Prostate gland (tissue), 2 donors: ENCODE measurements around the gene MPZL2. TPM values are rescaled to one million over a fixed set of nuclear protein-coding genes. Genes with fewer than 3 reads are reported as not detected.
A peak's percentile ranks its signal among the peaks of the same experiment; 100 is the strongest.

Source experiments
- DNase-seq: peaks from one replicate; pipeline ENCODE4 v3.0.0-alpha.2; 2019; ENCODE audit warnings: low spot score
- H3K27ac ChIP-seq, 2 donors: fragments of 200-600 bp; sonication (generic); 2 replicates each; pipeline ENCODE4 v1.5.1; 2017 to 2019
- H3K27me3 ChIP-seq: fragments of 200-600 bp; sonication (generic); replicated peaks from 2 replicates; pipeline ENCODE4 v1.5.1; 2019; ENCODE audit not compliant: insufficient read depth
- H3K36me3 ChIP-seq, 2 donors: fragments of 200-600 bp; sonication (generic); 1 replicate in 1 of 2; 2 replicates in 1 of 2; pipeline versions ENCODE4 v1.5.1 to v1.8.1; 2017 to 2019
- H3K4me1 ChIP-seq: fragments of 200-600 bp; sonication (generic); replicated peaks from 2 replicates; pipeline ENCODE4 v1.5.1; 2019
- H3K4me3 ChIP-seq, 2 donors: fragments of 200-600 bp; sonication (generic); 2 replicates each; pipeline ENCODE4 v1.5.1; 2017 to 2019
- H3K9me3 ChIP-seq: fragments of 200-600 bp; sonication (generic); 2 replicates; pipeline ENCODE4 v1.5.1; 2017
- CTCF ChIP-seq, 4 experiments: fragments of 200-600 bp in 2 of 4; fragments of 450-650 bp in 2 of 4; sonication (generic) in 2 of 4; IDR thresholded peaks; 1 replicate in 3 of 4; 2 replicates in 1 of 4; pipeline ENCODE4 v1.5.1; 2016 to 2019; ENCODE audit warnings: antibody characterized with exemption in 4 of 4, mild to moderate bottlenecking in 2 of 4, moderate library complexity in 2 of 4
- POLR2A ChIP-seq: fragments of 450-650 bp; IDR thresholded peaks from one replicate; pipeline ENCODE4 v1.6.1; 2016; ENCODE audit warnings: antibody characterized with exemption, mild to moderate bottlenecking
- POLR2AphosphoS5 ChIP-seq: sonication (generic); formaldehyde crosslinking; IDR thresholded peaks from one replicate; pipeline ENCODE4 v1.6.1; 2017; ENCODE audit warnings: antibody characterized with exemption
- WGBS: methylation state at CpG from one replicate; pipeline ENCODE4 v1.1.5; 2018; 5-methylcytosine and 5-hydroxymethylcytosine counted together
- intact Hi-C: fragments of 100-400 bp; cut with DNase I; formaldehyde crosslinking; loops from one replicate; pipeline ENCODE4 v1.14.2; 2022
- total RNA-seq, 2 donors: library from RNA; depleted of rRNA; stranded (reverse); fragments of >200 nt; gene quantifications; one replicate each; pipeline ENCODE4 v1.1.0, GENCODE V29; 2016

Gene MPZL2
- total RNA-seq, 2 donors from 2014 or later: 73.7 to 103 TPM

GRCh38 chr11:118287006-118287405, 22.9 kb upstream of the MPZL2 start:
- no peaks in the 10 kb centered on the region for H3K27me3 ChIP-seq
- no peak overlapping the region for H3K4me3 ChIP-seq
- H3K36me3 ChIP-seq: no peaks in the 10 kb centered on the region
- TF ChIP-seq CTCF (IDR thresholded peaks at IDR 0.05): no peak
- peak; percentile 51 for TF ChIP-seq POLR2AphosphoS5
- H3K27ac ChIP-seq: no peak overlapping the region
- intact Hi-C loops: no loop called here
- H3K9me3 ChIP-seq: no peaks in the 10 kb centered on the region
- 43% methylated on average over 1 of the region's 1 CpG for whole genome bisulfite sequencing
- DNase-seq: no peak
- no peaks in the 10 kb centered on the region for H3K4me1 ChIP-seq

DNA sequence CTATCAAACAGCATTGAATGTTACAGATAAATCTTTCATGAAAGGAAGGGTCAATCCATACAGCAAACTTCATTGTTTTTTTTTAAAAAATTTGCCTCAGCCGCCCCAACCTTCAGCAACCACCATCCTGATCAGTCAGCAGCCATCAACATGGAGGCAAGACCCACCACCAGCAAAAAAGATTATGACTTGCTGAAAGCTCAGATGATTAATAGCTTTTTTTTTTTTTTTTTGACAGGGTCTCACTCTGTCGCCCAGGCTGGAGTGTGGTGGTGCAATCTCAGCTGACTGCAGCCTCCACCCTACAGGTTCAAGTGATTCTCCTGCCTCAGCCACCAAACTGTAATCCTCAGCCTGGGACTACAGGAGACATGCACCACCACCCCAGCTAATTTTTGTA, 22.4 kb upstream of the MPZL2 start:
- WGBS: 76% methylated on average over 2 of the region's 2 CpGs
- H3K27me3 ChIP-seq: no peaks in the 10 kb centered on the region
- TF ChIP-seq CTCF (IDR thresholded peaks at IDR 0.05): no peak
- TF ChIP-seq POLR2A: no peak
- no peak for TF ChIP-seq POLR2AphosphoS5
- DNase-seq: no peak
- H3K36me3 ChIP-seq: no peaks in the 10 kb centered on the region
- H3K4me1 ChIP-seq: no peaks in the 10 kb centered on the region
- intact Hi-C loops: no loop called here
- H3K9me3 ChIP-seq: no peaks in the 10 kb centered on the region
- no peak overlapping the region for H3K27ac ChIP-seq
- H3K4me3 ChIP-seq: no peak overlapping the region

DNA sequence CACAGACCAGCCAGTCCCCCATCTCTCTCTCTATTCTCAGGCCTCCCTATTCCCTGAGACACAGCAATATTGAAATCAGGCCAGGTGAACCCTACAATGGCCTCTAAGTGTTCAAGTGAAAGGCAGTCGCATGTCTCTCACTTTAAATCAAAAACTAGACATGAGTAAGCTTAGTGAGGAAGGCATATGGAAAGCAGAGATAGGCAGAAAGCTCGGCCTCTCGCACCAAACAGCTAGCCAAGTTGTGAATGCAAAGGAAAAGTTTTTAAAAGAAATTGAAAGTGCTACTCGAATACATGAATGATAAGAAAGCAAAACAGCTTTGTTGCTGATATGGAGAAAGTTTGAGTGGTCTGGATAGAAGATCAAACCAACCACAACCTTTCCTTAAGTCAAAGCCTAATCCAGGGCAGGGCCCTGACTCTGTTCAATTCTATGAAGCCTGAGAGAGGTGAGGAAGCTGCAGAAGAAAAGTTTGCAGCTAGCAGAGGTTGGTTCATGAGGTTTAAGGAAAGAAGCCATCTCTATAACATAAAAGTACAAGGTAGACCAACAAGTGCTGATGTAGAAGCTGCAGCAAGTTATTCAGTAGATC, 19.8 kb upstream of the MPZL2 start:
- no peaks in the 10 kb centered on the region for H3K36me3 ChIP-seq
- H3K27ac ChIP-seq: no peak overlapping the region
- no peak for TF ChIP-seq CTCF (IDR thresholded peaks at IDR 0.05)
- no peak for TF ChIP-seq POLR2A
- no peak for TF ChIP-seq POLR2AphosphoS5
- no peaks in the 10 kb centered on the region for H3K4me1 ChIP-seq
- no peaks in the 10 kb centered on the region for H3K27me3 ChIP-seq
- DNase-seq: no peak
- H3K4me3 ChIP-seq: no peak overlapping the region
- intact Hi-C loops: no loop called here
- H3K9me3 ChIP-seq: no peaks in the 10 kb centered on the region
- WGBS: 77% methylated on average over 4 of the region's 4 CpGs

DNA sequence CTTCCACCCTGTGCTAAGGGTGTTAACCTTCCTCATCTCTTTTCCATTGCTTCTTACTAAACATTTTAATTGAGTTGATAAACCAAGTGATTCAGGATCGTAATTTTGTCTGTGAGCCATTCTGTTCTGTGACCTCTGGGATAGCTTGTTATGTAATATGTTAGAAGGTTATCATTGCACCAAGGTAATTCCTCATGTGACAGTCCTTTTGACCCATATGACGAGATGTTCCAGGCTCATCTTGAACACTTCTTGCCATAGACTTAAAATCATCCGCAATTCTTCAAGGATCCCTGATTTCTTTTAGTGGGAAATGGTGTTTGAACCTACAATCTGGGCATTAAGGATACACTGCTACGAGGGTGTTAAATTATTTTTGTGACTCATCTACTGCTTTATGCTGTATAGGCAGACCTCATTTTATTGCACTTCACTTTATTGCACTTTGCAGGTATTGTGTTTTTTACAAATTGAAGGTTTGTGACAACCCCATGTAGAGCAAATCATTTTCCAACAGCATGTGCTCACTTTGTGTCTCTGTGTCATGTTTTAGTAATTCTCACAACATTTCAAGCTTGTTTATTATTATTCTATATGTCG, 19.0 kb upstream of the MPZL2 start:
- WGBS: 78% methylated on average over 5 of the region's 5 CpGs
- TF ChIP-seq CTCF (IDR thresholded peaks at IDR 0.05) (no peak), POLR2AphosphoS5 (no peak), POLR2A (no peak)

GRCh38 chr11:118282606-118283005, 18.5 kb upstream of the MPZL2 start:
- Histone ChIP-seq H3K4me1 (no peaks in the 10 kb centered on the region), H3K36me3 (no peaks in the 10 kb centered on the region), H3K4me3 (no peak overlapping the region), H3K9me3 (no peaks in the 10 kb centered on the region), H3K27me3 (no peaks in the 10 kb centered on the region), H3K27ac (no peak overlapping the region)
- WGBS: 65% methylated on average over 6 of the region's 6 CpGs
- intact Hi-C loops: no loop called here
- no peak for DNase-seq
- TF ChIP-seq CTCF (IDR thresholded peaks at IDR 0.05) (no peak), POLR2A (no peak)

More for the DNA sequence above, 19.0 kb upstream of the MPZL2 start:
- DNase-seq: no peak
- Histone ChIP-seq H3K27ac (no peak overlapping the region), H3K4me3 (no peak overlapping the region), H3K36me3 (no peaks in the 10 kb centered on the region), H3K27me3 (no peaks in the 10 kb centered on the region), H3K4me1 (no peaks in the 10 kb centered on the region), H3K9me3 (no peaks in the 10 kb centered on the region)
- intact Hi-C loops: no loop called here
